GM12892 (cell line): ENCODE measurements around the gene DENND1A.

Experiments
- POLR2A ChIP-seq: IDR thresholded peaks from 2 replicates; pipeline ENCODE4 v1.6.1; 2011; ENCODE audit warnings: low read depth, low read length, control low read depth
- POLR2AphosphoS5 ChIP-seq: IDR thresholded peaks from 2 replicates; pipeline ENCODE4 v1.6.1; 2011; ENCODE audit warnings: low read depth, low read length, control low read depth

DNA sequence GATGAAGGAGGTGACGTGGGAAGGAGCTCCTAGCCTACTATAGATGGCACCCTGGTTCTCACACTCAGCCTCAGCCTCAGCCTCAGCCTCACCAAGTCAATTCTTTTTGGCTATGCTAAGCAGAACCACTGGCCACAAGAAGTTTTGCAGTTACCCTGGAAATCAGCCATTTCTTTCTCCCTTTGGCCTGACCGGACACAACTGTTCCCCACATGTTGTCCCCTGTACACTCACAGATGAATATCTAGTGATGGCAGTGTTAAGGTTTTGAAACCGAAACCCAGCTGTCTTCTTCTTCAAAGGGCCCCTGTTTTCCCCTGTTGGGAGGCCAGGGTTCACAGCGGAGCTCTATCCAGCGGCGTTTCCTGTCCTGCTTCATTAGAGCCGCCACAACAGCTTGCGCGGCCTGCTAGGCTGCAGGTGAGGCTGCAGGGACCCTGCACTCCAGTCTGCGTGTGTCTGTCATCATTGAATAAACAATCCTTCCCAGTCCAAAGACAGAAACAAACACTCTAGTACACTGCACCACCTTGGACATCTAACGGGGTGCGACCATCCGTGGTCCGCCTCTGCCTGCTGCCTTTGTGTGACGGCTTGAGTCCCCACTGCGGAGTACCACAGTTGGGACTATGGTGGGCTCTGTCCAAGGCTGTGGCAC lies 250.5 kb downstream of the DENND1A start:
- TF ChIP-seq POLR2AphosphoS5 = peak; percentile 33; the same call in 1 of the 2 replicates
- no peak for TF ChIP-seq POLR2A
